Smooth muscle cell (in vitro differentiated cells): ENCODE results near the gene CLASP1. TPM values are rescaled to one million over a fixed set of nuclear protein-coding genes. Genes with fewer than 3 reads are reported as not detected.
"Not testable (repeated sequence)": the region's sequence is repeated elsewhere in the genome, so short reads cannot be mapped to it uniquely, and the experiment has no call there.

Experiments
- DNase-seq: peaks from one replicate; lab custom pipeline; 2025; ENCODE audit not compliant: unreplicated experiment; lab: John Stamatoyannopoulos, UW
- H2AFZ ChIP-seq: fragments of 200-600 bp; sonication (generic); 2 replicates; pipeline ENCODE4 v1.6.0; 2016; ENCODE audit warnings: antibody characterized with exemption, low read depth, mild to moderate bottlenecking
- H3F3A ChIP-seq: fragments of 200-600 bp; sonication (generic); 2 replicates; pipeline ENCODE4 v1.6.0; 2017; ENCODE audit warnings: antibody characterized with exemption, low read depth
- H3K27ac ChIP-seq: fragments of 200-600 bp; sonication (generic); 2 replicates; pipeline ENCODE4 v1.5.1; 2016; ENCODE audit warnings: low read depth, mild to moderate bottlenecking
- H3K27me3 ChIP-seq: fragments of 200-600 bp; sonication (generic); 2 replicates; pipeline ENCODE4 v1.6.1; 2016; ENCODE audit warnings: low read depth, mild to moderate bottlenecking
- H3K36me3 ChIP-seq: fragments of 200-600 bp; sonication (generic); 2 replicates; pipeline ENCODE4 v1.5.1; 2016; ENCODE audit warnings: low read depth
- H3K4me1 ChIP-seq: fragments of 200-600 bp; sonication (generic); 2 replicates; pipeline ENCODE4 v1.5.1; 2016; ENCODE audit warnings: low read depth
- H3K4me2 ChIP-seq: fragments of 200-600 bp; sonication (generic); 2 replicates; pipeline ENCODE4 v1.6.0; 2016; ENCODE audit warnings: mild to moderate bottlenecking
- H3K4me3 ChIP-seq: fragments of 200-600 bp; sonication (generic); 2 replicates; pipeline ENCODE4 v1.5.1; 2016; ENCODE audit warnings: mild to moderate bottlenecking
- H3K79me2 ChIP-seq: fragments of 200-600 bp; sonication (generic); 2 replicates; pipeline ENCODE4 v1.6.0; 2016; ENCODE audit warnings: low read depth, mild to moderate bottlenecking
- H3K9ac ChIP-seq: fragments of 200-600 bp; sonication (generic); 2 replicates; pipeline ENCODE4 v1.6.0; 2016; ENCODE audit warnings: low read depth
- H3K9me3 ChIP-seq: fragments of 200-600 bp; sonication (generic); replicated peaks from 2 replicates; pipeline ENCODE4 v1.5.1; 2016; ENCODE audit warnings: low read depth
- H4K20me1 ChIP-seq: fragments of 200-600 bp; sonication (generic); 2 replicates; pipeline ENCODE4 v1.6.0; 2016; ENCODE audit warnings: low read depth
- CTCF ChIP-seq: fragments of 200-600 bp; sonication (generic); IDR thresholded peaks from 2 replicates; pipeline ENCODE4 v1.5.1; 2017; ENCODE audit warnings: borderline replicate concordance, mild to moderate bottlenecking, antibody characterized with exemption; ENCODE audit not compliant: insufficient read depth, poor library complexity, severe bottlenecking
- WGBS: methylation state at CpG from one replicate; pipeline ENCODE4 v1.1.7; 2016; ENCODE audit warnings: low lambda C conversion rate; 5-methylcytosine and 5-hydroxymethylcytosine counted together
- polyA plus RNA-seq: library from polyadenylated mRNA; unstranded; fragments of >200 nt; fragmentation: Nextera tagmentation; extraction: Ambion mirVana; gene quantifications from 2 replicates; pipeline ENCODE4 v1.2.1, GENCODE V29; 2016
- total RNA-seq: library from RNA; depleted of rRNA; stranded (reverse); fragments of >200 nt; gene quantifications from 2 replicates; pipeline ENCODE4 v1.2.3, GENCODE V29; 2014

The CLASP1 gene
- total and polyA plus RNA-seq, 2 experiments from 2014 or later: 15.0 to 33.8 TPM

- WGBS: 60% methylated on average over 5 of the region's 5 CpGs
- no peaks in the 10 kb centered on the region for H3F3A ChIP-seq
- H3K36me3 ChIP-seq: peaks cover 3% of the 10 kb centered on the region
- H3K9ac ChIP-seq: no peak overlapping the region
- no peak overlapping the region for H3K4me2 ChIP-seq
- H3K79me2 ChIP-seq: no peaks in the 10 kb centered on the region
- H3K27ac ChIP-seq: no peak overlapping the region
- H3K4me3 ChIP-seq: no peak overlapping the region
- TF ChIP-seq CTCF: no peak
- H3K9me3 ChIP-seq: no peaks in the 10 kb centered on the region
- no peak for DNase-seq
- peaks cover 4% of the 10 kb centered on the region for H4K20me1 ChIP-seq
- H3K4me1 ChIP-seq: no peaks in the 10 kb centered on the region
- H3K27me3 ChIP-seq: no peaks in the 10 kb centered on the region
- H2AFZ ChIP-seq: no peak overlapping the region
These were observed 271.6 kb downstream of the CLASP1 start for GRCh38 chr2:121377646-121378045.

- no peak for TF ChIP-seq CTCF
- H4K20me1 ChIP-seq: peaks cover 4% of the 10 kb centered on the region
- H3K9me3 ChIP-seq: no peaks in the 10 kb centered on the region
- no peaks in the 10 kb centered on the region for H3F3A ChIP-seq
- H3K4me1 ChIP-seq: no peaks in the 10 kb centered on the region
- H3K27ac ChIP-seq: no peak overlapping the region
- no peaks in the 10 kb centered on the region for H3K79me2 ChIP-seq
- 100% methylated on average over 5 of the region's 5 CpGs for WGBS
- no peaks in the 10 kb centered on the region for H3K27me3 ChIP-seq
- H2AFZ ChIP-seq: no peak overlapping the region
- H3K4me2 ChIP-seq: no peak overlapping the region
- H3K36me3 ChIP-seq: no peaks in the 10 kb centered on the region
- H3K9ac ChIP-seq: no peak overlapping the region
- H3K4me3 ChIP-seq: no peak overlapping the region
- DNase-seq: no peak
These were observed 272.6 kb downstream of the CLASP1 start for GRCh38 chr2:121376535-121377250.

- TF ChIP-seq CTCF: no peak
- peaks cover 4% of the 10 kb centered on the region for H4K20me1 ChIP-seq
- H3K27ac ChIP-seq: no peak overlapping the region
- no peak for DNase-seq
- H3K4me1 ChIP-seq: no peaks in the 10 kb centered on the region
- no peaks in the 10 kb centered on the region for H3F3A ChIP-seq
- no peak overlapping the region for H3K4me3 ChIP-seq
- H3K27me3 ChIP-seq: no peaks in the 10 kb centered on the region
- H3K79me2 ChIP-seq: no peaks in the 10 kb centered on the region
- no peak overlapping the region for H3K9ac ChIP-seq
- no peak overlapping the region for H3K4me2 ChIP-seq
- H3K9me3 ChIP-seq: no peaks in the 10 kb centered on the region
- H3K36me3 ChIP-seq: no peaks in the 10 kb centered on the region
- H2AFZ ChIP-seq: no peak overlapping the region
- 96% methylated on average over 3 of the region's 3 CpGs for WGBS
These were observed 273.6 kb downstream of the CLASP1 start for GRCh38 chr2:121375621-121376159.

GRCh38 chr2:121374412-121375075 lies 274.7 kb downstream of the CLASP1 start:
- H3K4me2 ChIP-seq, H3K79me2 ChIP-seq, H3K27me3 ChIP-seq, H3K36me3 ChIP-seq, H2AFZ ChIP-seq, H4K20me1 ChIP-seq, H3K4me1 ChIP-seq, H3K27ac ChIP-seq, H3F3A ChIP-seq, DNase-seq, H3K9ac ChIP-seq, H3K4me3 ChIP-seq, H3K9me3 ChIP-seq: not testable (repeated sequence)
- 84% methylated on average over 5 of the region's 5 CpGs for WGBS
